HCEC 1CT (cell line): Measurements from ENCODE around the gene RSPO4.

ENCODE experiments used
- DNase-seq: peaks from one replicate; pipeline ENCODE4 v3.0.0-alpha.2; 2017

Gene RSPO4

DNA sequence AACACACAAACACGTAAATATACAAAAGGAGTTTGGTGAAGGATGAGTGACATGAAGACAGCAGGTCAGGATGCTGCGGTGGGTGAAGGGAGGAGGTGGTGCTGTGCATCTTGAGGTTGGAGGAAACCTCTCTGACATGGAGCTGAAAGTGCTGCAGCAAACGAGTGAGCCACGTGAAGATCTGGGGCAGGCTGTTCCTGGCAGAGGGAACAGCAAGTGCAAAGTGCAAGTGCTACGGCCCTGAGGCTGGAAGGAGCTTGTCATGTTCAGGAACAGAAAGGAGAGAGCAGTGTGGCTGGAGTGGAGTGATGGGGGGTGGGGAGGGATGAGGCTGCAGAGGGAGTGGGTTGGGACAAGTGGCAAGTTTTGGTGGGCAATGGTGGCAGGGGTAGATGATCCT is 61.2 kb downstream of the RSPO4 start:
- no peak for DNase-seq

DNA sequence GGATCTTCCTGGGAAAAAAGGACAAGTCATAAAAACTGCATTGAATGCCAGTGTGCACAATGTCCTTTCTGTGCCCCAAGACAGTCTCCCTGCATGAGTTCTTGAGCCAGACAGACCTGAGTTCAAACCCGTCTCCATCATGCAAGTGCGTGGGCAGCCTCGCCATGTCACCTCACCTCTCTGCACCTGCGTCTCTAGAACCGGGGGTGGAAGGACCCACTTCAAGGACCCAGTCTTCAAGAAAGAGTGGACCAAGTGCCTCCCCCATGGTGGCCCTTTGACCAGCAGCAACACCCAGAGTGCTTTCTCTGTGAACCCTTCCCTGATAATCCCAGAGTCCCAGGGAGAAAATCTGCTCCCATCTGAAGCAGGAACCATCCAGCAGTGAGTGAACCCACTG is 62.5 kb downstream of the RSPO4 start:
- DNase-seq: no peak

DNA sequence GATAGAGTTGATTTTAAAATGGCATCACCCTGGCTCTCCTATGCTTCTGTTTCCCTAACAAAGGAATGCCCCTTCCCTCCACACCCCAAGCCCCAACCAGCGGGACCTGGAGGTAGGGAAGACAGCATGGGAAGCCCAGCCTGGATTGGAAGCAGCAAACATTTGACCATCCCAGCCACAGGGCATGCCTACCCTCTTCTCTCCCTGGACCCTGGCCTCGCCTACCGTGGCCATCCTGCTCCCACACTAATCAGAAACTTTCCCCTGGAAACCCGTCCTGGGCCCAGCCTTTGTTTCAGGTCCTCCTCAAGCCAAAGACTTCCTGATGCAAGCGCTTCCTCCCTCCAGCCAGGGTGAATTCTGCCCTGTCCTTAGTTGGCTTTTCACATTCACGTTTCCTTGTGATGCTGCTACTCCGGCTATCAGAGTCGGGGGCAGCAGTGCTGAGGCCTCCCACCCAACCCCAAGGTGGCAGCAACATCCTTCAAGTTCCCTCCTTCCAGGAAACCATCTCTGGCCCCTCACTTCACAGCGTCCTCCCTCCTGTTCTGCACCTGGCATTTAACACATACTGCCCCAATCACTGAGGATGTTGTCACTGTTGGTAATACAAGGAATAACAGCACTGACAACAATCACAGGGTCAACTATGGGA is 67.8 kb downstream of the RSPO4 start:
- DNase-seq: no peak

DNA sequence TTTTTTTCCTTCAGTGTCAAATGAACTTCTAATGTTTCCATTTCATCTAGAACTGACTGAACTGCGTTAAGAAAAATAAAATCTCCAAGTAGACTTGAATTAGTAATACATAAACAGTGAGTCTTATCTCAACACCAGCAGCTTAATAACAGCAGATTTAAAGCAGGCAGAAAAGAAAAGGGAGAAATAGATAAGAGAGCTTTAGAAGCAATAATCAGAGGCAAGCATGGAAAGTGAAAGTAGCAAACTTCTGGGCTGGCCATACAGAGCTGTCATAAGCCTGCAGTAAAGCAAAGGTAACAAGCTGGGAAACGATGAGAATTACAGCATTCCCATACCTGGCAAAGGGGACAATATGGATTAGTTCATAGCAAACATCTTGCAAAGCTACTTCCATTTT is 69.1 kb downstream of the RSPO4 start:
- DNase-seq: no peak

DNA sequence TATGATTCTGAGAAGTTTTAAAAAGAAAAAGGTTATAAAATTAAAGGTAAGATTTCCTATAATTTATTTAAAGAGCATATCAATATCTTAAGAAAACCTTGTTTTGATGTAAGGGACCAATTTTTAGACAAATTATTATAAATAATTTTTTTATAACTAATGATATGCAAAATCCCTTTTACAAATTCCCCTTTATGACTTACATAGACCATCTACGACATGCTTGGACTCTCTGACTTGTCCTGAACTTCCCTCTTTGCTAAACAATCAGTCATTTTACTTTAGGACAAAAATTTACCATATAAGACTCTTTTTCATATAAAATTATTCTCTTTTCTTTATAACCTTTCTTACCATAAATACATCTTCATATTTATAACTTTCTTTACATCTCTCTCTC is 70.7 kb downstream of the RSPO4 start:
- DNase-seq: no peak

DNA sequence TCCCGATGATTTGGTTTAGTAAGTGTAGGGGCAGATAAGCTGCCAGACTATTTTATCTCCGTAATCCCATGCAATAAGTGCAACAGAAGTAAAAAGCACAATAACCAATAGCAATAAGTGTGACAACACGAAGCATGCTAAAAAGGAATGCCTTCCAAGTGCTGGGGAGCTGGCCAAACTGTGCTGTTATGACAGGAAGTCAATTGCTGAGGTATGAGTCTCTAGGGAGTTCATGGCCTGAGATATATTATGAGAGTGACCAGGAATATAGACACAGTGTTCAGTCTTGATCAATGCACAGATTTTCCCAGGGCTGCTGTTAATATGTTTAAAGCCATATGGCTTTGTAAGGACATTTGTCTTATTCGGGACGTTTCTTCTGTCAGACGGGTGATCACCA is 75.4 kb downstream of the RSPO4 start:
- DNase-seq: no peak

DNA sequence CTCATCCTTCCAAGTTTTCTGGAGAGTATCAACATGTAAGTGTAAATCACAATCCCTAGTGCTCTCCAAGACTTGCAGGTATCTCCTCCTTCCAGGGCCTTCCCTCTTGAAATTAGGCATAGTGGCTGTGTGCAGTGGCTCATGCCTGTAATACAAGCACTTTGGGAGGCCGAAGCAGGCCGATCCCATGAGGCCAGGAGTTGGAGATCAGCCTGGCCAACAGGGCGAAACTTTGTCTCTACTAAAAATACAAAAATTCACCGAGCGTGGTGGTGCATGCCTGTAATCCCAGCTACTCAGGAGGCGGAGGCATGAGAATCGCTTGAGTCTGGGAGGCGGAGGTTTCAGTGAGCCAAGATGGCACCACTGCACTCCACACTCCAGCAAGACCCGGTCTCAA is 76.6 kb downstream of the RSPO4 start:
- no peak for DNase-seq

DNA sequence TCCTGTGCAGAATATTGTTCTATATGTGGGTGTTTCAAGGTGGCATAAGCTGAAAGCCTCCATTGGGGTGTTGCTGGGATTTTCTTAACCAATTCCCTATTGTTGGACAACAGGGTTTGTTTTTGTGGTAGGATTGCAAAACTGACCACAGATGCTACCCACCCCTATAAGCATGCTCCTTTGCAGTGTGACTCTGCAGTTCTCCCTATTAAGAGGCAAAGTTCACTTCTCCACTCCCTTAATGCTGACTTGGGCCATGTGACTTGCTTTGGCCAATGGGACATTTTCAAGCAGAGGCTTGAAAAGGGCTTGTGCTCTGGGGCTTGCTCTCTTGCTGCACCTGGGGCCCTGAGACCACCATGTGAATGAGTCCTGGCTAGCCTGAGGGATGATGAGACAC is 77.5 kb downstream of the RSPO4 start:
- DNase-seq: no peak

DNA sequence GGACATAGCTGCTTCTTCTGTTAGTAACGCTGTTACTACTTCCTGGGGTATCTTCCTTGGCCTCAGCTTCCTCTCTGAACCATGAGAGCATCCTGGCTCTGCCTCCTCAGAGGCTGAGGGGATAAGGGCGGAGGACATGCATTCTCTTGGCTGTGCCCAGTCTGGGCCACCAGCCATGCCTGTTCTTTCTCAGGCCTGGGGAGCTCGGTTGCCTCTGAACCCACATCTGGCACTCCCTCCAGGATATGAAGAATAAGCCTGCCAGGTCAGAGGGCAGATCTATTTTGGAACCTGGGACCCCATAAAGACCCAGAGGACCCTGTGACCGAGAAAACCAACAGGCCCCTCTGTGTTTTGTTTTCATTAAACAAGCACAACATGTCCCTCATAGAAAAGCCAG is 79.3 kb downstream of the RSPO4 start:
- DNase-seq: no peak

DNA sequence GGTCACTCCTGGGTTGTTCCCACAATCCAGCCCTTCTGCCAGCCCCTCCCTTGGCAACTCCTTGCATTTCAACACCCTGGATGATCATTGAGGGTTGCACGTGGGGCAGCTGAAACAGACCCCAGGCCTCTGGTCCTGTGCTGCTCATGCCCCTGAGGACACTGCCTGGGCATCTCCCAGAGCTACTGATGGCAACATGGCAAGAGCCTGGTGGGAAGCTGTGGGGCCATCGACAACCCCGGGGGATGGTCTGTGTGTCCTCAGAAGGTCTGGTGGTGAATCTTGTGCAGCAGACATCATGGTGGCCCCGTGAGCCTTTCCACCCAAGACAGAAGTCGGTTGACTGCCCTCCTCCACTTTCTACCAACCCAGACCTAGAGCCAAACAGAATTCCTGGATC is 81.0 kb downstream of the RSPO4 start:
- DNase-seq: no peak

DNA sequence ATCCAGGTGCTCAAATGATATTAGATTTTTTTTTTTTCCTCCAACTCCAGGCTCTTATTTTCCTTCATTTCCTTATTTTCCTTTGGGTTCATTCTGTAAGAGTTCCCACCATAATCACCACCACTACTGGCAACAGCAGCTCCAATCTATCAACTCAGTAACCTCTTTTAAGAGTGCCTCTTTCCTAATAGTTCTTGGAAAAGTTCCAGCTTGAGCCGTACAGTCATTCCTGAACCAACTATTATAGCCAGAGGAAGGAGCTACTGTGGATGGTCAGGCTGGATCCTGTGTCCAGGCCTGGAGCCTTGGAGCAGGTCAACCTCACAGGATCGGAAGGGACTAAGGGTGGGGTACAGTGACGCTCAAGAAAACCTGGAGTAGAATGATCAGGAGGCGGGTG is 81.8 kb downstream of the RSPO4 start:
- DNase-seq: no peak

DNA sequence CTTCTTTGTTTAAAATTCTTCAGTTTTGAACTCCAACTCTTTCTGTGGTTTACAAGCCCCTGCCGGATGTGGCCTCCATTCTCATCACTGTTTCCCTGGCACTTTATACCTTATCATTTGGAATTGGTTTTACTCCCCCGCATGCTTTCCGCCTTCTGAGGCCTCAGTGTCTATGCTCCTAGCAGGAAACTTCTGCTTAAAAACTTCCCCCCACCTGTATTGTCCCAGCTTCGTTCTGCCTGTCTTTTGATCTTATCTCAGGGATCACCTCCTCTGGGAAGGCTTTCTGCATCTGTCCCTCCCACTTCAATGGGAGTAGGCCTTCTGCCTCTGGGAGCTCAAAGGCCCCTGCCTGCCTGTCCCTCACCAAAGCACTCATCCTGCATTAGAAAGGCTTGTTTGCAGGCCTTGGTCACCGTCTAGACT is 82.6 kb downstream of the RSPO4 start:
- DNase-seq: no peak

DNA sequence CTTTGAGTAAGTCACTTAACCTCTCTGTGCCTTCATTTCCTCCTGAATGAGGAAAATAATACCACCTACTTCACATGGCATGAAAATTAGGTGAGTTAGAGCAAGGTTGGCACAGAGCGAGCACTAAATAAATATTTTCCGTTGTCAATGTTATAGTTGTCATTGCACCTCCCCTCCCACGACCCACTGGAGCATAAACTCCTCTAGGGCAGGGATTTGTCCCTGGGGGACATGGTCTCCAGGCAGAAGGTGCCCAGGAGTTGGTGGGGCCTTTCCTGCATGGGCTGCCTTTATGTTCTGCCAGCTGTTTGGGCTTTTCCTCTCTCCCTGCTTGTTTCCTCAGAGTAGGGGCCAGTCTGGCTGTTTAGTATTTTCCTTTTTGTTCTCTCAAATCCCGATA is 84.7 kb downstream of the RSPO4 start:
- DNase-seq: no peak

DNA sequence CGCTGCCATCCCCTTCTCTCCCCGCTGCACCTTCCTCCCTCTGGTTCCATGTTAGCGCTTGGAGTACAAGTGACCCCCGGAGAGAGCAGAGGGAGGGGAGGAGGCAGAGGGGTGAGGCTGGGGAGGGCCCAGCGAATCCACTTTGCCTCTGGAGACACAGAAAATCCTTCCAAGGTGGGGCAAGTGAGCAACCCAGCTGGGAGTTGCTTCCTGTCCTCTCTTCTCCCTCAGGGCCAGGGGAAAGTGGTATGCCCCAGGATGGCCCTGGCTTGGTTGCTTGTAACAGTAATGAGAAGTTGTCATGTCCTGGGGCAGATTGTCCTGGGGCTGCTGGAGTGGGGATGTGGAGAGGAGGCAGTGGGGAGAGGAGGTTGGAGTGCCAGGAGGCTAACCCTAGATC is 85.3 kb downstream of the RSPO4 start:
- DNase-seq: no peak

DNA sequence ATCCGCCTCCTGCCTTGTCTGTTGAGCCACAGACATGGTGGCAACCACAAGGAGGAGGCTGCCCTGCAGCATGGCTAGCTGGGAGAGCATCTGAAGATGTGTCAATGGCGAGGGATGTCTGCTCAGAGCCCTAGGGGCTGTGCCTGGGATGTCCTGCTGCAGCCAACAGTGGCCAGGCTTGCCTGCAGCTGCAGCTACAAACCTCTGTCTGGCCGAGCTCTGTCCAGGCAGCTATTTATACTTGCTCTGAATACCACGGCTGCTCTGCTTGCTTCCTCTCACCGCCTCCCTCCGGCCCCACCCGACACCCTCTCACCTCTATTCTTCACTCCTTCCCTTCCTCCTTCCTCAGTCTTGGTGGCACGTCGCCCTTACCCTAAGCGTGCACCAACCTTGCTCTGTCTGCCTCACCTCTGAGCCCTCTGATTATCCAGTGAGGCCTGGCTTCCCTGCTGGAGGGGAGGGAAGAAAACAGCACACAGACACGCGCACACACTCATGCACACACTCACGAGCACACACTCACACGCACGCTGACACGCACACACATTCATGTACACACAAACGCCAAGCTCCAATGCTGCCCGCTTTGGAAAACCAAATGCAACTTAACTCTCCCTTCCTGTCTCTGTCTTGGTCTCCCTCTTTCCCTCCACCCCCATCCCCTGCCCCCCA is 85.8 kb downstream of the RSPO4 start, which contains the start of gene ANGPT4:
Gene ANGPT4 (minus strand): TSS at position 210 of the 675 bp plus-strand sequence. CDS start 120 bp downstream, at position 90.
- no peak for DNase-seq

DNA sequence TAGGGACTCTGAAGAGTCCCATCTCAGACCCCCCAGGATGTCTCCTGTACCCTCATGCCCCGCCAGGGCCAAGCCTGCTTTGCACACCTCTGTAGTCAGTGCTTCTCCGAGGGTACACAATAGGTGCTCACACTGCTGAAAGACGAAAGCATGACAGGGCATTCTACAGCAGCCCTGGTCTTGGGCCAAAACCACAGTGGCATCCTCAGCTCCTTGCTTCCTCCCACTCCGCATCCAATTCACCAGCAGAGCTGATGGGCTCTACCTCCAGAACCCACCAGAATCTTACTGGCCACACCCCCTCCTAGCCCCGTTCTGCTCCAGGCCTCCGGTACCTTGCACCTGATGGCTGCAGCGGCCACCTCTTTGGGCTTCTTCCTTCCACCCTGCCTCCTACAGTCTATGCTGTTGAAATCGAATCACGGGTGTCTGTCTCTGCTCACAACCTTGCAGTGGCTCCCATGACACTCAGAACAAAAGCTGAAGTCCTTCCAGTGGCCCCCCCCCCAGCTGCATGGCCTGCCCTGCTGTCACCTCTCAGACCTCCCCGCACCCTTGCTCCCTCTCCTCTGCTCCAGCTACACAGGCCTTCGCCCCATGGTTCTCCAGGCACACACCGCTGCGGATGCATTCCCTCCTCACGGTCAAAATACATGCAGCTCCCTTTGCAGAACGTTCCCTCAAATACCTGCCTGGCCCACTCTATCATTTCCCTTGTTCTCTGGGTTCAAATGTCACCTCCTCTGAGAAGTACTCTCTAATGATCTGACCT is 87.2 kb downstream of the RSPO4 start:
- no peak for DNase-seq

DNA sequence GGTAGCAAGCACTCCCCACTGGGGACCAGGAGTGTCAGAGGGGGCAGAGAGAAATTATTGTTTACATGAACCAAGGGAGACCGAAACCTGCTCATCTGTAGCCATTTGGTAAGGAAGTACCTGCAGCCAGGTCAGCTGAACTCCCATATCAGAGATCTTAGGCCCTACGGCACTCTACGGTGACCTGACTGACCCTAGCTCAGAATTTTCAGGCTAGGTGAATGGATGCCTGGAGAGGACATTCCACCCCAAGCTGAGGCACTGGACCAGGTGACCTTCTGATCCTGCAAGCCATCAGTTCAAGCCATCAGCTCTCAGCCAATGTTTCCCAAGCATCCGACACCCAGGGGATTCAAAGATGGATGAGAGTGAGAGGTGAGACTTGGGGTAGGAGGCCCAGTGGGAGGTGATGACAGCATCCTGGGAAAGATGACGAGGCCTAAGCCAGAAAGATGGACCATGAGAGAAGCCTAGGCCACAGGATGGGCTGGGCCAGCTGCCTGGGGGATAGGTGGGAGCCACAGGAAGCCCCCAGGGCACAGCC is 88.7 kb downstream of the RSPO4 start:
- DNase-seq: no peak

DNA sequence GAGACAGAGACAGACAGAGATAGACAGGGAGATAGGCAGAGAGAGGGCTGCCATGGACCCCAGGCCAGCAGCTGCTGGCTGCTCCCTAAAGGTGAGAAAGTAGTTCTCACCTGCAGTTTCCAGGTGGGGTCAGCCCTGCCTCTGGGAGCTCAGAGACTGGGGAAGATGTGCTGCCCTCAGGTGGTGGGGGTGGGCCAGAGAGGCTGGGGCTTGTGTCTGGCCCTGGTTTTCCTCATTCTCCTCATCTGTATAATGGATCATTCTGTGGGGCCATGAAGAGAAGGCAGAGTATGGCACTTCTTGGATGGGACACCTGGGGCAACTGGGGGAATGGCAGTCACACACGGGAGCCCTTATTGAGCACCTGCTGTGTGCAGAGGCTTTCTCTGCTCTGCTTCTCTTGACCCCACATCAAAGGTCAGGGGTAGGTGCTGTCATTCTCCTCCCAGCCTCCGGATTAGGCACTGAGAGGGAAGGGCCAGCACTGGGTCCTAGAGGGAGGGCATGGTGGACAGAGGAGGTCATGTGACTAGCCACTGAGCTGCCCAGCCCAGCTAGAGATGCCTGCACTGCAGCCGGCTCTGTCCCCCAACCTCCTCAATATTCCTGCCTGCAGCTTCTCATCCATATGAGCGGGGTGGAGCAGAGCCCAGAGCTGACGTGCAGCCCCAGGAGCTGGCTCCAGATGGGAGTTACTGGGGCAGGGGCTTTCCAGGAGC is 90.1 kb downstream of the RSPO4 start:
- no peak for DNase-seq

DNA sequence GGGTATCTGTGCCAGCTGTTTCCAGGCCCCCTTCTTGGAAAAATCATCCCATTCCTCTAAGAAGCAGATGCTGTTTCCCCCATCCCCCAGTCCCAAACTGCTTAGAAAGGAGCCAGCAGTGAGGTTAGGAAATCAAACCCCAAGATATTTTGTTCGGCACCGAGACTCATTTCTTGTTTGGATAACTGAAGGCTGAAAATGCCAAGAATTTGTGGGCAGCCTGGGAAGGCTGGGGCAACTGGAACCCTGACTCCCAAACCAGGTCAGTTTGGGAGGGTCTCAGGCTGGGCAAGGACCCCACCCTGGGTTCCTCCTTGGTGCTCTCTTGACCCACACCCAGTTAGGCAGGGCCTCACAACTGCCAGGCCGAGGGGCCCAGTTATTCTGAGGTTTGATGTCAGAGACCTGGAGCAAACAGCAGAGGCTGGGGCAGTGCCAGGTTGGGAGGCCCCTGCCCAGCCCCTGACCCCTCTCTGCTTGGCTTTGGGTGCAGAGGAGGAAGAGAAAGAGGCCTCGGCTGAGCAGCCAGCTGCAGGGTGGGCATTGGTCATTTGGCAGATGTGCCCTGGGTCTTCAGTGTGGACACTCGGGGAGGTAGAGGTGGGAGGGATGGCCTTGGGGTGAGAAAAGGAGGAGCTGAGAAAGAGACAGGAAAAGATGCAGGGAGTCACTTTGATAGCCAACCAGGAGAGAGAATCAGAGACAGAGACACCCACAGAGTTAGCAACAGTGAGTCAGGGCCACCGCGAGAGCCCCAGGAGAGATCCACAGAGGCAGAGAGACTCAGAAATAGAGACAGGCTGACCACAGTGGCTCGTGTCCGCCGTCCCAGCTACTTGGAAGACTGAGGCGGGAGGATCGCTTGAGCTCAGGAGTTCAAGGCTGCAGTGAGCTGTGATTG is 91.0 kb downstream of the RSPO4 start:
- no peak for DNase-seq

DNA sequence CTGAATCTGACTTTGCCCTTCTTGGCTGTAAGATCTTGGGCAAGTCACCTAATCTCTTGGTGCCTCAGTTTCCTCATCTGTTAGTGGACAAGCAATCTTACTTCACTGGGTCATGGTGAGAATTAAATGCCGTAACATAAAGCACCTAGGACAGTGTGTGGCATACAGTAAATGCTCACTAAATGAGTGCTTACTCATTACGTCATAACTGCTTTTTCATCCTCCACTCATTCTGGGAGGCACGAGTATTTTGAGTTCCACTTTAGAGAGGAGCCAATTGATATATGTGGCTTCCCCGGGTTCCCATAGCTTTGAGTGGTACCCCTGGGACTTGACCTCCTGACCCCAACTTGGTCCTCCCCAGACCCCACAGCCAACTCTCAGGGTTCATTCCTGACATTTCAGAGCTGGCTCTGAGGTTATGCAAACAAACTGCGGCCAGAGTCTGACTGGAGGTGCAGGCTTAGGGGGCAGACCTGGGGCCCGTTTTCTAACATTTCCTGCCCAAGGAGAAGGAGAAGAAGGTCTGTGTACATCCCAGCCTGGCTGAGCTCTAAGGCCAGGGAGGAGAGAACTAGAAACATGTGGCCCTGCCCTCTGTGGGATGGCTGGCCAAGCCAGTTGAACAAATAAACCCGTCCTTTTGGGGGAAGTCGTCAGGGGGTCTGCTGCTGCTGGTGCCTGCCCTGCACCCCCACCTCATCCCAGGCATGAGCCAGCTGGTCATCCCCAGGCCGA is 91.8 kb downstream of the RSPO4 start:
- DNase-seq: no peak

DNA sequence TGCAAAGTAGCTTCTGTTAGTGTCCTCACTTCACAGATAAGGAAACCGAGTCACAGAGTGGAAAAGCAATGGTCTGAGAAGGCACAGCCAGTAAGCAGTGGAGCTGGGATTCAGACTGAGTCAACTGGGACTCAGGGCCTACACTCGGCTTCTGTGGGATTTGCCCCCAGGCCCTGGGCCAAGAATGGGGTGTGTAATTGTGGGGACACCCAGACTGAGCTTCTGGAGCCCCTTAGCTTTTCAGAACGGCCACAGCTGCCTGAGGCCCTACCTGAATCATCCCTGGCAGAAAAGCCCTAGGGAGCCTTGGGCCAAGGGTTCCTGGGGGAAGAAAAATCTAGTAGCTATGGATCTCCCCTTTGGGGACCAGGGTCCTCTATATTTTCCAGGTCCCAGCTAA is 92.5 kb downstream of the RSPO4 start:
- no peak for DNase-seq
